HG02642 (cell line): ENCODE data around the gene WDR26.
"Not testable (repeated sequence)": the region's sequence is repeated elsewhere in the genome, so short reads cannot be mapped to it uniquely, and the experiment has no call there.

Experiments
- ATAC-seq: cut with Tn5 transposase; IDR thresholded peaks from one replicate; pipeline ENCODE4 v1.9.1; 2021; ENCODE audit warnings: mild to moderate bottlenecking; ENCODE audit not compliant: unreplicated experiment, poor library complexity

WDR26 gene

GRCh38 chr1:224353975-224354925, 80.3 kb downstream of the WDR26 start:
- ATAC-seq, result no peak

DNA sequence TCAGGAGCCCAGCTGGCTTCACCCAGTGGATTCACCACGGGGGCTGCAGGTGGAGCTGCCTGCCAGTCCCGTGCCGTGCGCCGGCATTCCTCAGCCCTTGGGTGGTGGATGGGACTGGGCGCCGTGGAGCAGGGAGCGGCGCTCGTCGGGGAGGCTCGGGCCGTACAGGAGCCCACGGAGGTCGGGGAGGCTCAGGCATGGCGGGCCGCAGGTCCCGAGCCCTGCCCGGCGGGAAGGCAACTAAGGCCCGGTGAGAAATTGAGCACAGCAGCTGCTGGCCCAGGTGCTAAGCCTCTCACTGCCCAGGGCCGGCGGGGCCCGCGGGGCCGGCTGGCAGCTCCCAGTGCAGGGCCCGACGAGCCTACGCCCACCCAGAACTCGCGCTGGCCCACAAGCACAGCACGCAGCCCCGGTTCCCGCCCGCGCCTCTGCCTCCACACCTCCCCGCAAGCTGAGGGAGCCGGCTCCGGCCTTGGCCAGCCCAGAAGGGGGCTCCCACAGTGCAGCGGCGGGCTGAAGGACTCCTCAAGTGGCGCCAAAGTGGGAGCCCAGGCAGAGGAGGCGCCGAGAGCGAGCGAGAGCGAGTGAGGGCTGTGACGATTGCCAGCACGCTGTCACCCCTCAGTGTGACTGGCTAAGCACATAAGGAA, 82.0 kb downstream of the WDR26 start:
- not testable (repeated sequence) for ATAC-seq

GRCh38 chr1:224349716-224350115, 84.9 kb downstream of the WDR26 start:
- not testable (repeated sequence) for ATAC-seq

- ATAC-seq, result no peak
Measured at GRCh38 chr1:224348137-224348536, 86.5 kb downstream of the WDR26 start.

DNA sequence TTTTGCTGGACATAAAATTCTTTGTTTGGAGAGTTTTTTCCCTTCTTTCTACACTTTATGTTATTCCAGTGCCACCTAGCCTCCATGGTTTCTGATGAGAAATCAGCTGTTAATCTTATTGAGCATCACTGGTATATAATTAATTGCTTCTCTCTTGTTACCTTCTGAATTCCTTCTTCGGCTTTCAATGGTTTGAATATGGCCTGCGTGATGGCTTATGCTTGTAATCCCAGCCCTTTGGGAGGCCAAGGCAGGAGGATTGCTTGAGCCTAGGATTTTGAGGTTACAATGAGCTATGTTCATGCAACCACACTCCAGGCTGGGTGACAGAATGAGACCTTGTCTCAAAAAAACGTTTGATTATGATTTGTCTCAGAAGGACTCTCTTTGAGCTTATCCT, 90.9 kb downstream of the WDR26 start:
- ATAC-seq, result no peak

GRCh38 chr1:224340453-224341384, 93.9 kb downstream of the WDR26 start:
- ATAC-seq, result peak; percentile 90

GRCh38 chr1:224339442-224340033, 95.1 kb downstream of the WDR26 start:
- no peak for ATAC-seq

DNA sequence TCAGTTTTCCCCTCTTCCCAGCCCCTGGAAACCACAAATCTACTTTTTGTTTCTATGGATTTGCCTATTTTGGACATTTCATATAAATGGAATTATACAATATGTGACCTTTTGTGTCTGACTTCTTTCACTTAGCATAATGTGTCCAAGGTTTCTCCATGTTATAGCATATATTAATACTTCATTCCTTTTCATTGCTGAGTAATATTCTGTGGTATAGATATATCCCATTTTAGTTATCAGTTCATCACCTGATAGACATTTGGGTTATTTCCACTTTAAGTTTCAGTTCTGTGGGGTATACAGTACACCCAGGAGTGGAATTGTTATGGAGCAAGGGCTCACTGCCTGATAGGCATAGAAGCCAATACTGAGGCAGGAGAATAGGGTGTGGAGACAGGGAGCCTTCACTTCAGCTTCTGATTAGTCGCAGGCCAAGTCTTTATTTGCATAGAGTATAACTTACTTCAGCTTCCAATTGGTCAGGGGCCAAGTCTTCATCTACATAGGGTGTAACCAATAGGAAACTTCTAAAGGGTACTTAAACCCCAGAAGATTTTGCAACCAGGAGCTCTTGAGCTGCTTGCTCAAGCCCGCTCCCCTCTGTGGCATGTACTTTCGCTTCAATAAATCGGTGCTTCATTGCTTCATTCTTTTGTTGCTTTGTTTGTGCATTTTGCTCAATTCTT, 96.3 kb downstream of the WDR26 start:
- no peak for ATAC-seq
